Measurements from ENCODE around the gene HHAT.

HHAT gene

GRCh38 chr1:210328746-210329503, at the start of gene HHAT:
Gene HHAT, plus strand, starts transcription at chr1:210328902. Its CDS starts 20,074 bp downstream, at chr1:210348976.
- no peak for FAIRE-seq

GRCh38 chr1:210280221-210280620, 48.5 kb upstream of the HHAT start:
- FAIRE-seq: no peak

DNA sequence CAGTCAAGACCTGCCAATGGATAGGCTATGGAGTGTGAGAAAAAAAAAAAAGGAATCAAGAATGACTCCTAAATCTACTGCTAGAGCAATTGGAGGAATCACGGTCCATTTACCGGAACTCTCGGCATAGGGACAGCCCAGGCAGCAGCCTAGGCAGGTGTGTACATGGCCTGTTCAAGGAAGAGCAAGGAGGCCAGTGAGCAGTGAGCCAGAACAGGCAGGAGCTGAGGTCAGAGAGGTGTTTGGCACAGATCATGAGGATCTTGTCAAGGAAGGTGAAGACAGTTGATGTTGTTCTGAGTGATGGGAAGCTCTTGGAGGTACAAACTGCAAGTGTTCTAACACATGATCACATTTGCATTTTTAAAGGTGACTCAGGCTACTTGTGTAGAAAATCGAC, 40.6 kb upstream of the HHAT start:
- FAIRE-seq: no peak

DNA sequence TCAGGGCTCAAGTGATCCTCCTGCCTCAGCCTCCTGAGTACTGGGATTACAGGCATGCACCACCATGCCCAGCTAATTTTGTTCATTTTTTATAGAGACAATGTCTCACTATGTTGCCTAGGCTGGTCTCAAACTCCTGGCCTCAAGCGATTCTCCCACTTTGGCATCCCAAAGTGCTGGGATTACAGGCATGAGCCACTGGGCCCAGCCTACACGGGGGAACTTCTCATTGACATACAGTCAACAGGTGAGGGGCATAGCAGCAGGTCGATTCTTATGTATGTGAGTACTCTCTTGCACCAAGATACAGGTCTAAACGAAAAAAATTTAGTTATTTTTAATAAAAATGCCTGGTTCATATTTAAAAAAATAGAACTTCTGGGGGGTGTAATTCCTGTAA, 39.5 kb upstream of the HHAT start:
- no peak for FAIRE-seq

GRCh38 chr1:210291081-210291764, 37.5 kb upstream of the HHAT start:
- no peak for FAIRE-seq

GRCh38 chr1:210291786-210292230, 36.9 kb upstream of the HHAT start:
- no peak for FAIRE-seq

- no peak for FAIRE-seq
Measured at GRCh38 chr1:210292231-210292871, 36.4 kb upstream of the HHAT start.

DNA sequence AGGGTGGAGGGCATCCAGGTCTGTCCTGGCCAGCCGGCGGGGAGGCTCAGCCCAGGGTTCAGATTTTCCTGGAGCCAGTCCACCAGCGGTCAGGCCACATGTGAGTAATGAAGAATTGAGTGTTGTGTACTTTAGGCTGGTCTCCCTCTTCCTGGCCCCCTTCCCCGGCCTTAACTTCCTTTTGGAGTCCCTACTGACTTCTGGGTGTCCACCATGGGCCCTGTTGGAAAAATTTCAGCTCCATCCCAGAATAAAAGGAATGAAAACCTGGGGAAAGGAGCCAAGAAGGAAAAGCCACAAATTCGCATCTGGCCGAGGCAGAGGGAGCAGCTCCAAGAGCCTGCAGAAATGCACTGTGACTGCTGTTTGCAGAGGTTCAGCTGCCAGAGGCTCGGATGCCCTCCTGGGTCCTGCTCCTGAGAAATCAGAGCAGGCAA, 35.5 kb upstream of the HHAT start:
- no peak for FAIRE-seq

DNA sequence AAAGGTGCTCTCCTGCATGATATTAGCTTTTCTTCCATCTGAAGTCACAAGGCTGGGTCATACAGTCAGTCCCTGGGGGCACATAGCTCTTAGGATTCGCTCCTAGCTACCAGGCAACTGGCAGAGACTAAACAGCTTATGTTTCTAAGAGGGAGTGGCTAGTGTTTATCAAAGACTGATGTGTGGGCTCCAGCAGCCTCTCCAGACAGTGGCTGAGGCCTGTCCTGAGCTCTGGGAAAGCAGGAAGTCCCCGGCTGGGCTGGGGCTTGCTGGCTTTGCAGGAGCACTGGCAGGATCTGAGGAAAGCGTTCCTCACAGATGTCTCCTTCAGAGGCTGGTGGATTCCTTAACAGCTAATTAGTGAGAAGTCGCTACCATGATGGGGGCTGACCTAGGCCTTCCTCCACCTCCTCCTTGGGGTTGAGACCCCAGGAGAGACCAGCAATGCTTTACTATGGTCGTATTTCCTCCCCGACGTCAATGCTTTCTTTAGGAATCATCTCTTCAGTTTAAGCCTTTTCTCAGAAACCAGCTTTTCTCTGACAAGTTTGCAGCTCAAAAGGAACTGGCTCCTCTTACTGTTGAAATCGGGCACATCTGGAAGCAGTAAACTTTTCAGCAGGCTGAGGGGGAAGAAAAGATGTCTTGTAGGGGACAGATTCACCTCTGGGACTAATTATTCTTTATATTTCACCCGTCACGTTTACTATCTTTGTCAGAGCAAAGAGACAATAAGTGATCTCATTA, 33.5 kb upstream of the HHAT start:
- no peak for FAIRE-seq

DNA sequence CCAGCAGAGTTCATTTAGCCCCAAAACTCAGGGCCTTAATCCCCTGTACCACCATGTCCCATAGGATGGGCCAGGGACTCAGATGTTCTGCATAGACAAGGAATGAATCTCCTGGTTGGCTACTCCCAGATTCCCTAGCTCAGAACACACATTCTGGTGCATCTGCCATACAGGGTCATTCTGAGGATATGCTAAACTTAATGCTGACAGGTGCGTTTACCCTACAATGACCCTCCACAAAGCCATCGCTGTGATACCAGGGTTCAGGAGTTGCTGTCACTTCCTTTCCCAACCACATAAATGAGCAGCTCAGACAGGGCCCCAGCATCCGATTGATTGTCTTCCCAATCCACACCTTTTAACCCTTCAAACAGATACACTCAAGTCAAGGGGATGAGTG, 32.0 kb upstream of the HHAT start:
- no peak for FAIRE-seq

- no peak for FAIRE-seq
Measured at GRCh38 chr1:210298296-210298695, 30.4 kb upstream of the HHAT start.

GRCh38 chr1:210298936-210299335, 29.8 kb upstream of the HHAT start:
- FAIRE-seq: no peak

DNA sequence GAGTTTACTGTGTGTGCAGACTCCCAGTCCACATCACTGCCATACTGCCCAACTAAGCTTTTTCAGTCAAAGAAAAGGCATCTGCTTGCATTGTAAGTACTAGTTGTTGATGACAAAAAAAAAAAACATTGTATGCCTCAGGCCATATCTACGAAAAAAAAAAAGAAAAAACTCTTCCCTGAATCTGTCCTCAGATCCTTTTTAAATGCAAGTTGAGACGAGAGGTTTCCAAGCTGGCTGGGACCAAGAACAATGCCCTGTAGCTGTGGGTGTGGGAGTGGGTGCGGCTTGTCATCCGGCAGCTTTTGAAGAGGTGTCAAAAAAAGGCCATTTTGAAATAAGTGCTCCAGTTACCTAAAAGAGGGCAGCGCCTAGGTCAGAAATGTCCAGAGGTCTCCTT, 29.2 kb upstream of the HHAT start:
- no peak for FAIRE-seq

GRCh38 chr1:210300923-210301614, 27.6 kb upstream of the HHAT start:
- FAIRE-seq: no peak

- FAIRE-seq: no peak
Measured at GRCh38 chr1:210301615-210302000, 27.1 kb upstream of the HHAT start.

DNA sequence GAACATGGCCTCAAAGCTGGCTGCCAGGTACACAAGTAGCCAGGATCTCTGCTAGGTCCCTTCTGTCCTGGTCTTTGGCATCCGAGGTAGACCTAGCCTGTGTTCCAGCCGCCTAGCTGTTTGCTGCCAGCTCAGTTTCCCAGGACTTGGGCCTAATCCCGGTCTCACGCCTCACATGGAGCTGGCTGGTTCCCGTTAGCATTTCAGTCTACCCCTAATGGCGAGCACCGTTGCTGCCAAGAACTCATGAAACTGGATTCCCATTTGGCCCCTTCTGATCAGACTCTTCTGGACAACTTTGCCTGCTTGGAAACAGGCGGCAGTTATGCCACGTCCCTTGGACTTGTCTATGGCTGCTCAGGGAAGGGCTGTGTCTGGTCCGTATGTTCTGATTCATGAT, 26.2 kb upstream of the HHAT start:
- FAIRE-seq: no peak

DNA sequence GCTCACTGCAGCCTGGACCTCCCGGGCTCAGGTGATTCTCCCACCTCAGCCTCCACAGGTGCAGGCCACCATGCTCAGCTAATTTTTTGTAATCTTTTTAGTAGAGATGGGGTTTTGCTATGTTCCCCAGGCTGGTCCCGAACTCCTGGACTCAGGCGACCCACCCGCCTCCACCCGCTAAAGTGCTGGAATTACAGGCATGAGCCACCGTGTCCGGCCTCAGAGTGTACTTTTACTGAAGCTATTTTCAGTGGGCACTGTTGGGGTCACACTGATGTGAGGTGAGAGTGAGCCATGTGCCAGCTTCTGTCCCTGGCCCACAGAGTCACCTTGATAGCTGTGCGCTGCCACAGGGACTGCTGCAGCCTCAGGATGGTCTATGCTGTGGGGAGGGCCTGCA, 25.3 kb upstream of the HHAT start:
- no peak for FAIRE-seq

DNA sequence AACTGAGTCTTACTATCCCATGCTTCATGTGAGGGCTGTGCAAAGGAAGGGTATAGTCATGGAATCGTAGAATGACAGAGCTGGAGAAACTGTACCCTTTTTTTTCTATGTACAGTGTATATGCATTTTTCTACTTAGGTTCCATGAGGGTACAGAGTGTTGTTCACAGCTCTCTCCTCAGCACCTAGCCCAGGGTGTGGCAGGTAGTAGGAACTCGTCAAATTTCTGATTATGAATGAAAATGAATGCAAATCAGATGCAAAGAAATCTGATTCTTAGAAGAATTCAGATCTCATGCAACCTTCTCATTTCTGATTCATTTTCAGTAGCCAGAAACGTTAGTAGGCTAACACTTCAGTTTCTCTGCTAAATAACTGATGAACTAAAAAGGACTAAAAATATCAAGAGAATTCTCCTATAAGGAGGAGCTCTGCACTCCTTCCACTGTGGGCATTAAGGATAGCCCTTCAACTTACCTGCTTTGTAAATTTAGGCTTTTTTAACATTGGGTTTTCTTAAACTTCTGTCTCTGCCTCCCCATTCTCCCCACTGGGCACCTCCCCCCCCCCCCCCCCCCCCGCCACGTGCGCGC, 18.0 kb upstream of the HHAT start:
- no peak for FAIRE-seq

GRCh38 chr1:210311726-210312493, 16.8 kb upstream of the HHAT start:
- FAIRE-seq: no peak

- FAIRE-seq: no peak
Measured at GRCh38 chr1:210313046-210313595, 15.6 kb upstream of the HHAT start.

- FAIRE-seq: no peak
Measured at GRCh38 chr1:210313921-210314320, 14.8 kb upstream of the HHAT start.
